T-helper 2 cell treated with Interferon-gamma antibody and Interleukin-4, amounts not matched to agents 5 μg/mL and 100 μg/mL, for 36 hours (primary cell): ENCODE results near the gene POMT2.
A peak's percentile ranks its signal among the peaks of the same experiment; 100 is the strongest.
"Not testable (repeated sequence)": the region's sequence is repeated elsewhere in the genome, so short reads cannot be mapped to it uniquely, and the experiment has no call there.

Experiments used
- DNase-seq: peaks from one replicate; pipeline ENCODE4 v3.0.0; 2021; ENCODE audit warnings: low spot score
- H3K27ac Mint-ChIP-seq: one replicate; pipeline ENCODE4 v1.8.0; 2021; ENCODE audit warnings: mild to moderate bottlenecking, mixed read lengths
- H3K27me3 Mint-ChIP-seq: one replicate; pipeline ENCODE4 v1.8.0; 2021; ENCODE audit warnings: low read depth, mixed read lengths
- H3K36me3 Mint-ChIP-seq: one replicate; pipeline ENCODE4 v1.8.0; 2021; ENCODE audit warnings: low read depth, mixed read lengths
- H3K4me1 Mint-ChIP-seq: one replicate; pipeline ENCODE4 v1.8.0; 2021; ENCODE audit warnings: low read depth, mixed read lengths
- H3K4me3 Mint-ChIP-seq: one replicate; pipeline ENCODE4 v1.8.0; 2022; ENCODE audit warnings: mild to moderate bottlenecking, moderate library complexity, mixed read lengths
- H3K9me3 Mint-ChIP-seq: one replicate; pipeline ENCODE4 v1.8.0; 2021; ENCODE audit warnings: mixed read lengths

Gene POMT2

GRCh38 chr14:77301103-77301502, 19.6 kb downstream of the POMT2 start:
- DNase-seq, result peak; percentile 51
- Mint-ChIP-seq H3K4me1 (peaks cover 12% of the 10 kb centered on the region), H3K27me3 (no peaks in the 10 kb centered on the region), H3K27ac (no peak overlapping the region), H3K4me3 (no peak overlapping the region), H3K36me3 (no peaks in the 10 kb centered on the region), H3K9me3 (no peaks in the 10 kb centered on the region)

- Mint-ChIP-seq H3K4me3 (no peak overlapping the region), H3K36me3 (no peaks in the 10 kb centered on the region), H3K4me1 (peaks cover 12% of the 10 kb centered on the region), H3K9me3 (no peaks in the 10 kb centered on the region), H3K27ac (no peak overlapping the region), H3K27me3 (no peaks in the 10 kb centered on the region)
- no peak for DNase-seq
Observed at GRCh38 chr14:77299771-77300170, 20.9 kb downstream of the POMT2 start.

GRCh38 chr14:77296906-77297305, 23.8 kb downstream of the POMT2 start:
- no peaks in the 10 kb centered on the region for H3K4me1 Mint-ChIP-seq
- H3K27ac Mint-ChIP-seq, result no peak overlapping the region
- H3K9me3 Mint-ChIP-seq, result no peaks in the 10 kb centered on the region
- no peak overlapping the region for H3K4me3 Mint-ChIP-seq
- DNase-seq, result no peak
- H3K36me3 Mint-ChIP-seq, result no peaks in the 10 kb centered on the region
- no peaks in the 10 kb centered on the region for H3K27me3 Mint-ChIP-seq

- Mint-ChIP-seq H3K36me3 (no peaks in the 10 kb centered on the region), H3K4me1 (no peaks in the 10 kb centered on the region), H3K4me3 (no peak overlapping the region), H3K27ac (no peak overlapping the region), H3K9me3 (no peaks in the 10 kb centered on the region), H3K27me3 (no peaks in the 10 kb centered on the region)
- no peak for DNase-seq
Observed at GRCh38 chr14:77296155-77296554, 24.5 kb downstream of the POMT2 start.

GRCh38 chr14:77290705-77291104, 30.0 kb downstream of the POMT2 start:
- Mint-ChIP-seq H3K27ac (no peak overlapping the region), H3K4me1 (no peaks in the 10 kb centered on the region), H3K36me3 (no peaks in the 10 kb centered on the region), H3K27me3 (no peaks in the 10 kb centered on the region), H3K4me3 (no peak overlapping the region), H3K9me3 (no peaks in the 10 kb centered on the region)
- no peak for DNase-seq

GRCh38 chr14:77286576-77286975, 34.1 kb downstream of the POMT2 start:
- Mint-ChIP-seq H3K27me3 (no peaks in the 10 kb centered on the region), H3K27ac (no peak overlapping the region), H3K9me3 (no peaks in the 10 kb centered on the region), H3K36me3 (peaks cover 3% of the 10 kb centered on the region), H3K4me3 (no peak overlapping the region), H3K4me1 (no peaks in the 10 kb centered on the region)
- DNase-seq, result no peak

GRCh38 chr14:77284466-77284865, 36.2 kb downstream of the POMT2 start:
- Mint-ChIP-seq H3K9me3 (no peaks in the 10 kb centered on the region), H3K27me3 (no peaks in the 10 kb centered on the region), H3K4me3 (no peak overlapping the region), H3K4me1 (no peaks in the 10 kb centered on the region), H3K27ac (no peak overlapping the region), H3K36me3 (peaks cover 3% of the 10 kb centered on the region)
- no peak for DNase-seq

GRCh38 chr14:77284066-77284465, 36.6 kb downstream of the POMT2 start:
- H3K36me3 Mint-ChIP-seq, result peaks cover 3% of the 10 kb centered on the region

GRCh38 chr14:77281852-77282410, 38.8 kb downstream of the POMT2 start:
- peaks cover 3% of the 10 kb centered on the region for H3K36me3 Mint-ChIP-seq
- H3K27ac Mint-ChIP-seq, result no peak overlapping the region
- DNase-seq, result no peak
- H3K4me1 Mint-ChIP-seq, result no peaks in the 10 kb centered on the region
- no peaks in the 10 kb centered on the region for H3K9me3 Mint-ChIP-seq
- H3K4me3 Mint-ChIP-seq, result no peak overlapping the region
- H3K27me3 Mint-ChIP-seq, result no peaks in the 10 kb centered on the region

More at GRCh38 chr14:77284066-77284465, 36.6 kb downstream of the POMT2 start:
- no peak overlapping the region for H3K4me3 Mint-ChIP-seq
- no peaks in the 10 kb centered on the region for H3K4me1 Mint-ChIP-seq
- no peak overlapping the region for H3K27ac Mint-ChIP-seq
- no peaks in the 10 kb centered on the region for H3K27me3 Mint-ChIP-seq
- no peak for DNase-seq
- no peaks in the 10 kb centered on the region for H3K9me3 Mint-ChIP-seq

GRCh38 chr14:77280921-77281320, 39.8 kb downstream of the POMT2 start:
- not testable (repeated sequence) for H3K27ac Mint-ChIP-seq, DNase-seq, H3K4me1 Mint-ChIP-seq, H3K36me3 Mint-ChIP-seq, H3K4me3 Mint-ChIP-seq, H3K9me3 Mint-ChIP-seq, H3K27me3 Mint-ChIP-seq

GRCh38 chr14:77279719-77280118, 41.0 kb downstream of the POMT2 start:
- H3K27me3 Mint-ChIP-seq, result no peaks in the 10 kb centered on the region
- H3K27ac Mint-ChIP-seq, result no peak overlapping the region
- no peak for DNase-seq
- no peak overlapping the region for H3K4me3 Mint-ChIP-seq
- no peaks in the 10 kb centered on the region for H3K4me1 Mint-ChIP-seq
- H3K36me3 Mint-ChIP-seq, result peaks cover 3% of the 10 kb centered on the region
- H3K9me3 Mint-ChIP-seq, result no peaks in the 10 kb centered on the region

GRCh38 chr14:77278461-77279230, 42.0 kb downstream of the POMT2 start:
- no peak for DNase-seq
- Mint-ChIP-seq H3K4me3 (no peak overlapping the region), H3K27me3 (no peaks in the 10 kb centered on the region), H3K27ac (no peak overlapping the region), H3K9me3 (no peaks in the 10 kb centered on the region), H3K4me1 (no peaks in the 10 kb centered on the region), H3K36me3 (no peaks in the 10 kb centered on the region)

GRCh38 chr14:77276959-77277358, 43.7 kb downstream of the POMT2 start:
- Mint-ChIP-seq H3K36me3 (no peaks in the 10 kb centered on the region), H3K9me3 (no peaks in the 10 kb centered on the region), H3K27me3 (peaks cover 14% of the 10 kb centered on the region), H3K4me3 (no peak overlapping the region), H3K27ac (no peak overlapping the region), H3K4me1 (no peaks in the 10 kb centered on the region)
- no peak for DNase-seq

GRCh38 chr14:77276295-77276935, 44.3 kb downstream of the POMT2 start:
- Mint-ChIP-seq H3K36me3 (no peaks in the 10 kb centered on the region), H3K27me3 (peaks cover 19% of the 10 kb centered on the region), H3K9me3 (no peaks in the 10 kb centered on the region), H3K27ac (no peak overlapping the region), H3K4me1 (no peaks in the 10 kb centered on the region), H3K4me3 (no peak overlapping the region)
- DNase-seq, result no peak
